Uterus (tissue), 4 donors: Measurements from ENCODE around the gene CDKL5. TPM values are rescaled to one million over a fixed set of nuclear protein-coding genes. Genes with fewer than 3 reads are reported as not detected.

ENCODE experiments used
- DNase-seq, 2 donors: peaks; one replicate each; pipeline ENCODE4 v3.0.0-alpha.2; 2019 to 2020
- H3K27ac ChIP-seq, 2 donors: fragments of 200-600 bp; sonication (generic); 1 replicate in 1 of 2; 2 replicates in 1 of 2; pipeline ENCODE4 v1.5.1; 2016 to 2018
- H3K27me3 ChIP-seq, 2 donors: fragments of 200-600 bp; sonication (generic); one replicate each; pipeline ENCODE4 v1.5.1; 2018 to 2019; ENCODE audit warnings: control low read depth in 1 of 2
- H3K36me3 ChIP-seq, 2 donors: fragments of 200-600 bp; sonication (generic); one replicate each; pipeline ENCODE4 v1.5.1; 2019; ENCODE audit warnings: control low read depth in 1 of 2
- H3K4me1 ChIP-seq, 2 donors: fragments of 200-600 bp; sonication (generic); one replicate each; pipeline ENCODE4 v1.5.1; 2018 to 2019; ENCODE audit warnings: control low read depth in 1 of 2
- H3K4me3 ChIP-seq, 2 donors: fragments of 200-600 bp; sonication (generic); 1 replicate in 1 of 2; 2 replicates in 1 of 2; pipeline ENCODE4 v1.5.1; 2018 to 2019; ENCODE audit warnings: mild to moderate bottlenecking in 1 of 2
- H3K9me3 ChIP-seq, 2 donors: fragments of 200-600 bp; sonication (generic); one replicate each; pipeline ENCODE4 v1.5.1; 2019; ENCODE audit warnings: control low read depth in 1 of 2
- POLR2A ChIP-seq, 2 donors: fragments of 450-650 bp; IDR thresholded peaks; one replicate each; pipeline ENCODE4 v1.6.1; 2016; ENCODE audit warnings: antibody characterized with exemption in 2 of 2, mild to moderate bottlenecking in 1 of 2, moderate library complexity in 1 of 2
- intact Hi-C: fragments of 100-400 bp; cut with DNase I; formaldehyde crosslinking; loops from one replicate; pipeline ENCODE4 v1.15.1; 2023; ENCODE audit warnings: low total_unique reads
- small RNA-seq: library from RNA; depleted of rRNA; stranded (forward); fragments of <200 nt; gene quantifications from one replicate; pipeline ENCODE3, GENCODE V24; 2016
- total RNA-seq, 4 donors: library from RNA; depleted of rRNA in 3 of 4; stranded (reverse); fragments of >200 nt in 3 of 4; gene quantifications; one replicate each; pipeline versions ENCODE4 v1.1.0 to v1.2.4, GENCODE V29; 2014 to 2023
- TF ChIP-seq, protein P1 (sequence below), 4 experiments: fragments of 200-600 bp in 2 of 4; fragments of 450-650 bp in 2 of 4; sonication (generic) in 2 of 4; IDR thresholded peaks; one replicate each; pipeline ENCODE4 v1.5.1; 2016 to 2019; ENCODE audit warnings: antibody characterized with exemption in 4 of 4, mild to moderate bottlenecking in 2 of 4, moderate library complexity in 1 of 4
- donor health status: DM: yes; HTN: yes; CAD: no.

CDKL5 gene
- total RNA-seq, 4 donors from 2014 or later = 9.7 to 14.5 (median 13.2) TPM

DNA sequence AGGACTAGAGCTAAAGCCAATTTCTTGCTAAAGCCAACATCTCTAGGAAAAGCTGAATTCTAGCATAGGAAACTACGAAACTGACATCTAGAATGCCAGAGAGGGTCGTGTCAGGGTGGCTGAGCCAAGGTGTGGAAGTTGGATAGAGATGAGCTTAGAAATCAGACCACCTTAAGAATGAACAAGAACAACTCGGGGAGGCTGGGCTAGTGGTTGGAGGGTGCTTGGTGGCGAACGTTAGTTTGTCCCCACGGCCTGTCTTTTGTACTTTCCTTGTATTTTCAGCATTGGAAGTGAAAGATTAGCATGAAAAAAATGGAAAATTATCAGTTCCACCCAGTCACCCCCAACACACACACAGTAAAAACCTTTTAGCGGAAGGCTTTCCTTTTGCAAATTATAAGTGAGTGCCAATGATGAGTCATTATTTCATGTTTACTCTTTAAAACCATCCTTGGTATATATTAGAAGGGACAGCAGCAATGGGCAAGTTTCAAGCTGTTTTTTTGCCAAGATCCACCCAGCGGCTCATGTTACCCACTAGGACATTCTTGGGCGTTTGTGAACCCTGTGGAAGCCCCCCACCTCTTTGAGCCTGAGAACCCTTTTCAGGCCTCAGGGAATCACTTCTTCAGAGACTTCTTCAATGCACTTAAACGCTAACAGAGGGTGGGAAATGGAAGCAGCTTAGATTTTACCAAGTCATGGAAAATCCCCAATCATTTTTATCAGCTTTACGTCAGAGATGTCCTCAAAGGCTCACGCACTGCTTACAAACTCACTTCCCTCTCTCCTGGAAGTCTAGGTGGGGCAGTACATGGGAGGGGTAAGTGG is 277.2 kb downstream of the CDKL5 start:
- Histone ChIP-seq H3K9me3 (no peaks in the 10 kb centered on the region), H3K27me3 (no peaks in the 10 kb centered on the region), H3K36me3 (no peaks in the 10 kb centered on the region), H3K27ac (peak overlapping the region in 1 of 2 donors; percentile 14), H3K4me1 (no peaks in the 10 kb centered on the region), H3K4me3 (no peak overlapping the region)
- TF ChIP-seq POLR2A (IDR thresholded peaks at IDR 0.05) = no peak
- TF ChIP-seq, protein P1, sequence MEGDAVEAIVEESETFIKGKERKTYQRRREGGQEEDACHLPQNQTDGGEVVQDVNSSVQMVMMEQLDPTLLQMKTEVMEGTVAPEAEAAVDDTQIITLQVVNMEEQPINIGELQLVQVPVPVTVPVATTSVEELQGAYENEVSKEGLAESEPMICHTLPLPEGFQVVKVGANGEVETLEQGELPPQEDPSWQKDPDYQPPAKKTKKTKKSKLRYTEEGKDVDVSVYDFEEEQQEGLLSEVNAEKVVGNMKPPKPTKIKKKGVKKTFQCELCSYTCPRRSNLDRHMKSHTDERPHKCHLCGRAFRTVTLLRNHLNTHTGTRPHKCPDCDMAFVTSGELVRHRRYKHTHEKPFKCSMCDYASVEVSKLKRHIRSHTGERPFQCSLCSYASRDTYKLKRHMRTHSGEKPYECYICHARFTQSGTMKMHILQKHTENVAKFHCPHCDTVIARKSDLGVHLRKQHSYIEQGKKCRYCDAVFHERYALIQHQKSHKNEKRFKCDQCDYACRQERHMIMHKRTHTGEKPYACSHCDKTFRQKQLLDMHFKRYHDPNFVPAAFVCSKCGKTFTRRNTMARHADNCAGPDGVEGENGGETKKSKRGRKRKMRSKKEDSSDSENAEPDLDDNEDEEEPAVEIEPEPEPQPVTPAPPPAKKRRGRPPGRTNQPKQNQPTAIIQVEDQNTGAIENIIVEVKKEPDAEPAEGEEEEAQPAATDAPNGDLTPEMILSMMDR (IDR thresholded peaks at IDR 0.05) = no peak
- no peak for DNase-seq
- intact Hi-C loops = no loop called here

Small RNA genes lying within 50 kb of the gene (small RNA-seq; reads per million reads assigned to genes)
- gene RF00019 = not detected

Other genes with a start within 250 kb of the CDKL5 start
- gene BEND2, start 204.7 kb upstream of the CDKL5 start, total RNA-seq = not detected
- gene SCML2, start 70.9 kb upstream of the CDKL5 start, total RNA-seq = 10 to 100 TPM in 1 of 4 donors, 1 to 10 TPM in 2, under 1 TPM in 1; 0.26 to 15.8 (median 5.7) TPM
- not detected for gene RS1, start 246.5 kb downstream of the CDKL5 start, total RNA-seq